Lower lobe of right lung (tissue), 2 donors: ENCODE data around the gene EPSTI1. TPM values are rescaled to one million over a fixed set of nuclear protein-coding genes. Genes with fewer than 3 reads are reported as not detected.

Source experiments
- ATAC-seq, 2 donors: fragments of 200-7000 bp; cut with Tn5 transposase; one replicate each; pipeline ENCODE4 v1.9.1; 2020 to 2022; ENCODE audit warnings: mild to moderate bottlenecking in 2 of 2, moderate library complexity in 2 of 2
- DNase-seq: peaks from one replicate; pipeline ENCODE4 v3.0.0-alpha.2; 2020
- H3K27ac ChIP-seq: fragments of 200-600 bp; one replicate; pipeline ENCODE4 v1.8.0; 2022
- H3K27me3 ChIP-seq: fragments of 200-600 bp; one replicate; pipeline ENCODE4 v1.8.0; 2022; ENCODE audit warnings: low read depth
- H3K36me3 ChIP-seq: fragments of 200-600 bp; one replicate; pipeline ENCODE4 v1.8.0; 2022; ENCODE audit warnings: mild to moderate bottlenecking
- H3K4me1 ChIP-seq: fragments of 200-600 bp; one replicate; pipeline ENCODE4 v1.8.0; 2022
- H3K4me3 ChIP-seq: fragments of 200-600 bp; one replicate; pipeline ENCODE4 v1.8.0; 2022; ENCODE audit warnings: mild to moderate bottlenecking
- H3K9me3 ChIP-seq: fragments of 200-600 bp; one replicate; pipeline ENCODE4 v1.8.0; 2022
- intact Hi-C: fragments of 100-400 bp; cut with DNase I; formaldehyde crosslinking; loops from one replicate; pipeline ENCODE4 v1.11.0; 2022
- total RNA-seq: library from RNA; stranded (reverse); fragmentation: NEBNext Ultra II Directional; extraction: Animal tissue kit (Norgen Biotek cat#: 25700); gene quantifications from one replicate; pipeline ENCODE4 v1.2.1, GENCODE V29; 2021
- TF ChIP-seq, protein P1 (sequence below): fragments of 200-600 bp; IDR thresholded peaks from one replicate; pipeline ENCODE4 v1.8.0; 2022; ENCODE audit warnings: antibody characterized with exemption, mild to moderate bottlenecking
- donor health status: DM: no; HTN: yes; CAD: no; lungs with severe emphysema.

EPSTI1 gene
- total RNA-seq, 1 donor from 2014 or later: 38.6 TPM

DNA sequence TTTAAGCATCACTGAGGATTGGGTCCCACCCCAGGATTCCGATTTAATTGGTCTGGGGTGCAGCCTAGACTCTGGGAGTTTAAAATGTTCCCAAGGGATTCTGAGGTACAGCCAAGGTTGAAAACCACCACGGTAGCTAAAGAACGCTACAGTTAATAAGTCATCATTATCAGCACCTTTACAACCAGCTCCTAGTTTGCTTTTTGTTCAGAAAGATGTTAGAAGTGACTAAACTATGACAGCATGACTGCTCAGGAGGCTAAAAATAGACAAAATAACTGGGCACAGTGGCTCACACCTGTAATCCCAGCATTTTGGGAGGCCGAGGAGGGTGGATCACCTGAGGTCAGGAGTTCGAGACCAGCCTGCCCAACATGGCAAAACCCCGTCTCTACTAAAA, 11.7 kb upstream of the EPSTI1 start:
- Histone ChIP-seq H3K9me3 (no peaks in the 10 kb centered on the region), H3K27ac (no peak overlapping the region), H3K27me3 (no peaks in the 10 kb centered on the region), H3K4me3 (no peak overlapping the region), H3K4me1 (peaks cover 11% of the 10 kb centered on the region), H3K36me3 (no peaks in the 10 kb centered on the region)
- DNase-seq (no peak), ATAC-seq (no peak)
- TF ChIP-seq, protein P1, sequence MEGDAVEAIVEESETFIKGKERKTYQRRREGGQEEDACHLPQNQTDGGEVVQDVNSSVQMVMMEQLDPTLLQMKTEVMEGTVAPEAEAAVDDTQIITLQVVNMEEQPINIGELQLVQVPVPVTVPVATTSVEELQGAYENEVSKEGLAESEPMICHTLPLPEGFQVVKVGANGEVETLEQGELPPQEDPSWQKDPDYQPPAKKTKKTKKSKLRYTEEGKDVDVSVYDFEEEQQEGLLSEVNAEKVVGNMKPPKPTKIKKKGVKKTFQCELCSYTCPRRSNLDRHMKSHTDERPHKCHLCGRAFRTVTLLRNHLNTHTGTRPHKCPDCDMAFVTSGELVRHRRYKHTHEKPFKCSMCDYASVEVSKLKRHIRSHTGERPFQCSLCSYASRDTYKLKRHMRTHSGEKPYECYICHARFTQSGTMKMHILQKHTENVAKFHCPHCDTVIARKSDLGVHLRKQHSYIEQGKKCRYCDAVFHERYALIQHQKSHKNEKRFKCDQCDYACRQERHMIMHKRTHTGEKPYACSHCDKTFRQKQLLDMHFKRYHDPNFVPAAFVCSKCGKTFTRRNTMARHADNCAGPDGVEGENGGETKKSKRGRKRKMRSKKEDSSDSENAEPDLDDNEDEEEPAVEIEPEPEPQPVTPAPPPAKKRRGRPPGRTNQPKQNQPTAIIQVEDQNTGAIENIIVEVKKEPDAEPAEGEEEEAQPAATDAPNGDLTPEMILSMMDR: no peak
- intact Hi-C loops: no loop called here

DNA sequence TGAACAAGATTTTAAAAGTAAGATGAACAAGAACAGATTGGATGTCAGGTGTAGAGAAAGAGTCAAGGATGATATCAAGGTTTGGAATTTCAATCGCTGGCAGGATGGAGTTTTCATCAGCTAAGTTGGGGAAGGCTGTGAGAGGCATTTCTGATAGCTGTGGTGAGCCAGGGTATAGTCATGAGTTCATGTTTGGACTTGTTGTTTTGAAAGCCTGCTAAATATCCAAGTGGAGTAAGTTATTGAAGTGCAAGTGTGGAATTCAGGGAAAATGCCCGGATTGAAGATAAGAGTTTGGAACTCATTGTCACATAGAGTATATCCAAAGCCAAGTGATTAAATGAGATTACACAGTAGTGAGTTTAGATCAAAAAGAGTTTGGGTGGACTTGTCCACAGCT, 11.0 kb upstream of the EPSTI1 start:
- Histone ChIP-seq H3K27me3 (no peaks in the 10 kb centered on the region), H3K36me3 (no peaks in the 10 kb centered on the region), H3K4me1 (peaks cover 11% of the 10 kb centered on the region), H3K27ac (no peak overlapping the region), H3K9me3 (no peaks in the 10 kb centered on the region), H3K4me3 (no peak overlapping the region)
- DNase-seq: no peak
- TF ChIP-seq, protein P1: no peak
- intact Hi-C loops: no loop called here
- no peak for ATAC-seq

DNA sequence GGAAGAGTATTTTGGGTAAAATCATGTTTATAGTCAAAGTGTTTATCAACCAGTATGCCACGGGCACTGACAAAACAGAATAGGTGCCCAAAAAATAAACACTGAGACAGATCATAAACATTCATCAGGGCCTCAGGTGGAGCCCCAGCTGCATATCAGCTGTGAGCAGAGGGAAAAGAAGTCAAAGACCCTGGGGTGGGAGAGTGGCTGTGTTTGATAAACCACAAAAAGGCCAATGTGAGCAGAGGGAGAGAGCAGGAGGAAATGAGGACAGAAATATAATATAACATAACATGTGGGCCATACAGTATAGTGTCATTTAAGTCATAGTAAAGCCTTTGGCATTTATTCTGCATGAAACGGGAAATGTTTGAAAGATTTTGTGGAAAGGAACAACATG, 10.0 kb upstream of the EPSTI1 start:
- ATAC-seq (no peak), DNase-seq (no peak)
- Histone ChIP-seq H3K4me1 (peaks cover 11% of the 10 kb centered on the region), H3K9me3 (no peaks in the 10 kb centered on the region), H3K36me3 (no peaks in the 10 kb centered on the region), H3K4me3 (no peak overlapping the region), H3K27ac (no peak overlapping the region), H3K27me3 (no peaks in the 10 kb centered on the region)
- TF ChIP-seq, protein P1: no peak
- intact Hi-C loops: no loop called here

DNA sequence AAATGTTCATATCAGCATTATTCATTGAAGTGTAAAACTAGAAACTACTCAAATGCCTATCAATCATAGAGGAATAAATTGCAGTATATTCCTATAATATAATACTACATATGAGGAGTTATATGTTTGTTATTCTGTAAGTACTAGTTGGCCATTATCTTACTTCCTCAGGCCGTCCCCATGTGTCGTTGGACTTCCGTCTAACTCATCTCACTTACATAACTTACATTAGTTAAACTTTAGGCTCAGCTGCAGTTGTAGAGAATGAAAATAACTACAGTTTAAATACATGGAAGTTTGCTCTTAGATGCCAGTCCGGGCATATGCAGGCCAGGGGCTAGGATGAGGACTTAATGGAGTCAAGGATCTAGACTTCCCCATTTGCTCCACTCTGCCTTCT, 8.6 kb upstream of the EPSTI1 start:
- H3K27me3 ChIP-seq: no peaks in the 10 kb centered on the region
- H3K36me3 ChIP-seq: no peaks in the 10 kb centered on the region
- no peak overlapping the region for H3K4me3 ChIP-seq
- TF ChIP-seq, protein P1: no peak
- intact Hi-C loops: no loop called here
- ATAC-seq: no peak
- DNase-seq: no peak
- H3K4me1 ChIP-seq: peaks cover 9% of the 10 kb centered on the region
- H3K9me3 ChIP-seq: no peaks in the 10 kb centered on the region
- H3K27ac ChIP-seq: no peak overlapping the region

DNA sequence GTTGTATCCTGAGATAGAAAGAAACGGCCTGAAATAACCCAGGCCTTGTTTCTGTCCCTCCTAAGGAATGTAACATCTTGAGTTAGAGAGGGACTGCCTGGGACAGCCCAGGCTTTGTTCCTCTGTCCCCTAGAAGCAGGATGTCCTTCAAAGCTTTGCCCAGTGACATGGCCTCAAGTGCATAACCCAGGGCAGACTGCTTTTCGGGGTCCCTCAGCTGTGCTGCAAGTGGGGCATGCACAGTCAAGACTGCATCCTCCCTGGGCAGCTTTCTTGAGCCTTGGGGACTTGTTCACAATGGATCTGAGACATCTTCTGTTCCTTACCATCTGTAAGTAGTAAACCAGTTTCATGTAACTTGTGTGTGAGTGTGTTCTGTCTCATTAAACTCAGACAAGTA, 7.5 kb upstream of the EPSTI1 start:
- H3K36me3 ChIP-seq: no peaks in the 10 kb centered on the region
- DNase-seq (no peak), ATAC-seq (no peak)
- H3K4me3 ChIP-seq: no peak overlapping the region
- H3K27me3 ChIP-seq: no peaks in the 10 kb centered on the region
- intact Hi-C loops: no loop called here
- TF ChIP-seq, protein P1: no peak
- H3K9me3 ChIP-seq: no peaks in the 10 kb centered on the region
- no peak overlapping the region for H3K27ac ChIP-seq
- peaks cover under 1% of the 10 kb centered on the region for H3K4me1 ChIP-seq

DNA sequence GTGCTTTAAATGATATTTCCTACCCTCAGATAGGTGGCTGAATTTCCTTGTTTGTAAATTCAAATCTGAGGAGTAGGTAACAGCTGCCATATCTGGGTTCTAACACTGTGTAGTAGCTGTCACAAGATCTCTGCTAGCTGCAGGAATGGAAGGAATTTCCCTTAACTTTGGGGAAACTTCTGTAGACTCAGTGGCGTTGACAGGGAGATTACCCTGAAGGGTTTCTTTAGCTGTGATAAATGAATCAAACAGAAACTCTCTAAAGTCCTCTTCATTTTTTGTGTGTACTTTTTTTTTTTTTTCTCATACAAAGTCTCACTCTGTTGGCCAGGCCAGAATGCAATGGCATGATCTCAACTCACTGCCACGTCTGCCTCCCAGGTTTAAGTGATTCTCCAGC, 5.3 kb upstream of the EPSTI1 start:
- DNase-seq (no peak), ATAC-seq (no peak)
- Histone ChIP-seq H3K9me3 (no peaks in the 10 kb centered on the region), H3K27ac (no peak overlapping the region), H3K27me3 (no peaks in the 10 kb centered on the region), H3K4me1 (no peaks in the 10 kb centered on the region), H3K36me3 (no peaks in the 10 kb centered on the region), H3K4me3 (no peak overlapping the region)
- intact Hi-C loops: no loop called here
- TF ChIP-seq, protein P1: no peak
